GM11168 (cell line): ENCODE results near the gene LARP6.
"Not testable (repeated sequence)": the region's sequence is repeated elsewhere in the genome, so short reads cannot be mapped to it uniquely, and the experiment has no call there.

ENCODE experiments used
- in situ Hi-C: fragments of 300-500 bp; cut with MboI; formaldehyde crosslinking; loops from one replicate; pipeline ENCODE4 v1.12.0; 2022; ENCODE audit warnings: low sequenced_read_pairs; ENCODE audit not compliant: unreplicated experiment

The LARP6 gene

DNA sequence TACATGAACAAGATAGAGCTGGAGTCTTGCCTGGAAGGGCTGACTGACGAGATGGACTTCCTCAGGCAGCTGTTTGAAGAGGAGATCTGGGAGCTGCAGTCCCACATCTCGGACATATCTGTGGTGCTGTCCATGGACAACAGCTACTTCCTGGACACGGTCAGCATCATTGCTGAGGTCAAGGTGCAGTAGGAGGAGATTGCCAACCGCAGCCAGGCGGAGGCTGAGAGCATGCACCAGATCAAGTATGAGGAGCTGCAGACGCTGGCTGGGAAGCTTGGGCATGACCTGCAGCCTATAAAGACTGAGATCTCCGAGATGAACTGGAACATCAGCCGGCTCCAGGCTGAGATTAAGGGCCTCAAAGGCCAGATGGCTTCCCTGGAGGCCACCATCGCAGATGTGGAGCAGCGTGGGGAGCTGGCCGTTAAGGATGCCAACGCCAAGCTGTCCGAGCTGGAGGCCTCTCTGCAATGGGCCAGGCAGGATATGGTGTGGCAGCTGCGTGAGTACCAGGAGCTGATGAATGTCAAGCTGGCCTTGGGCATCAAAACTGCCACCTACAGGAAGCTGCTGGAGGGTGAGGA is 5.5 kb upstream of the LARP6 start:
- in situ Hi-C loops: no loop called here

GRCh38 chr15:70858614-70859321 is 4.8 kb upstream of the LARP6 start:
- in situ Hi-C loops: not testable (repeated sequence)

- in situ Hi-C loops: no loop called here
Measured at GRCh38 chr15:70857562-70858285, 3.8 kb upstream of the LARP6 start.

DNA sequence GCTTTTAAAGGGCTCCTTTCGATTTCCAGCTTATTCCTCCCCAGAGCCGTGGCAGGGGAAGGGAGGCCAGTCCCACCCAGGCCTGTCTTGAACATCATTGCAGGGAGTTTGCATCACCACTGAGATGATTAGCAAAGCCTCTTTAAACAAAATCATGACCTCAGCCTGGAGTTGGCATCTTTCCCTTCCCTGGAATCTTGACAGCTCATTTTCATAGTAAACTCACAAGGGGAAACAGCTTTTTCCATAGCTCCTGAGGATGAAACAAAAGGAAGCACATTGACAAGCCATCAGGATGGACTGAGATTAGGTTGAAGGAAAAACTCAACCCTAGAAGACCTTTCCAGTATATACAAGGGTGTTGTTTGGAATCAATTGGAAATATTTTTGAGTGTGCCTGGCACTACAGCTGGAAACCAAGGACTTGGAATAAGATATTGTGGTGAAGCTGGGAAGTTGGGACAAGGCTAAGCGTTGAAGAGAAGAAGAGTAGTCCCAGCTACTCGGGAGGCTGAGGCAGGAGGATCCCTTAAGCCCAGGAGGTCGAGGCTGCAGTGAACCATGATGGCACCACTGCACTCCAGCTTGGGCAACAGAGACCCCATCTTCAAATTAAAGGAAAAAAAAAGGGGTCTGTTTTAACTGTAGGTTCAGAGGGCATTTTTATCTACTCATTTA is 3.1 kb upstream of the LARP6 start:
- in situ Hi-C loops: no loop called here

- in situ Hi-C loops: no loop called here
Measured at GRCh38 chr15:70856177-70856883, 2.4 kb upstream of the LARP6 start.

- in situ Hi-C loops: no loop called here
Measured at GRCh38 chr15:70855764-70856163, 1.8 kb upstream of the LARP6 start.

- in situ Hi-C loops: no loop called here
Measured at GRCh38 chr15:70854666-70854976, 664 bp upstream of the LARP6 start.

DNA sequence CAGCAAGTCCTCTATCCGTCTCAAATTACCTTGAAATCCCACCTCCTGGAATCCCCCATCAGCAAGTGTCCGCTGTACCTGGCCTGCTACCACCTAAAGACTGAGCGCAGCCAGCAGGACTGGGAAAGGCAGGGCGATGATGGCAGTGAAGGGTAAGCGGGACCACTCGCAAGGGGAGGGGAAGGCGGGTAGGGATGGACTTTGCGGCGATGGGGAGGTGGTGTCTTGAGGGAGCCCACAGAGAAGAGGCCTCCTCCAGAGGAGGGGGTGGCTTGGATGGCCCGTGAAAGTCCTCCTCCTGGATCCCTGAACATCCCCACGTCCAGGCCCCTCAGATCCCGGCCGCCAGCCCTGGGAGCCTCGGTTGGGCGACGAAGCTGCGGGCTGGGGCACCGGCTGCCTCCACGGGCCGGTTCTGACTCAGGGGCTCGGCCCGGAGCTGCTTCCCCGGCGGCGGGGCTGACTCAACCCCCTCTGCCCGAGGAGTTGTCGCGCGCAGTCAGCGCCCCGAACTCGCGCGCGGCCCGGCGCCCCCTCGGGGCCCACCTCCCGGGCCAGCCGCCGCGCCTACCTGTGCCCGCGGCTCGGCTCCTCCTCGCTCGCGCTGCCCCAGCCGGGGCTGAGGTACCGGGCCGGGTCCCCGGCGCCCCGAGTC is 512 bp downstream of the LARP6 start:
- in situ Hi-C loops: no loop called here

DNA sequence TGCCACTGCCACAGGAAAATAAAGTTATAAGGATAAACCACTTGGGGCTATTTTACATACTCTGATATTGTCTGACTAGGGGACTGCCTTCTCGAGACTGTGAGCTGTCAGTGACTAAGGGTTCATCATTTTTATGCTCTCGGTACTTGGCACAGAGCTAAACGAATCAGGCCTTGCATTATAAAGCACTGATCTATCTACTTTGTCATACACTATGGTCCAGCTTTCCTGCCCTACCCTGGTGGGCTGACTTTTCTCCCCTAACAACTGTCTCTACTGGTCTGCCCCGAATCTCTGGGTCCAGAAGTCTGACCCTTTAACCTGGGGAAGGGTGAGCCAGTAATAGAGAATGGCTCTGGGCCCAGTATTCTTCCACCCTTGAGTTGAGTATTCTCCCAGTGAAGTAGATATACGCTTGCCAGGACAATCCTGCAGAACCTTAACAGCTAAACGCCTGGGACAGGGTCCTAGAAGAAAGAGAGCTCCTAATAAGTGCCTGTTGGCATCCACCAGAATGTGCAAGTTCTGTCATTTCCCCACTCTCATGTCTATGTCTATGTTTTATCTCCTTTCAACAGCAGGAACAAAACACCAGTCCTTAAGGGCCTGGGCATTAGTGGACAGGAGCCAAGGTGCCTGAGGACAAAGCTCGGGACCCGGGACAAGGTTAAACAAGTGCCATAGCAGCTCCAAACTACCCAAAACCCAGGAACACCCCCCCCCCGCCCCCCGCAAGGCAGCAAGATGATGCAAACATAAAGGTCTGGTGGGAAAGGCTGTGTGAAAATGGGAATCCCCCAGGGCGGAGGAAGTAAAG is 1.2 kb downstream of the LARP6 start:
- in situ Hi-C loops: no loop called here

GRCh38 chr15:70851889-70852288 is 2.1 kb downstream of the LARP6 start:
- in situ Hi-C loops: no loop called here

GRCh38 chr15:70845602-70846360 is 8.2 kb downstream of the LARP6 start:
- in situ Hi-C loops: no loop called here

DNA sequence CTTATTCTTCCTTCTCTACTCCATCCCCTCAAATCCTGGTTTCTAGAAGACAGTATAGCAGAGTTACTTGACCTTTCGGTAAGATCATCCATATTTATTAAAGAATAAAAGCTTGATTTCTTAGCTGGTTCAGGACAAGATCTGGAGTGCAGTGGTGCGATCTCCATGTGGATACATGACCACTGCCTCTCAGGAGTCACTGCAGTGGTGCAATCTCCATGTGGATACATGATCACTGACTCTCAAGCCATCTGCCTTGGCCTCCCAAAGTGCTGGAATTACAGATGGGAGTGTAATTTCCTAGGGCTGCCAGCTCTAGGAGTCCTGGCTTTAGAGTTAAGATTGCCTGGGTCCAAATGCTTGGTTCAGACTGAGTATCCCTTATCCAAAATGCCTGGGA is 16.5 kb downstream of the LARP6 start:
- in situ Hi-C loops: no loop called here

DNA sequence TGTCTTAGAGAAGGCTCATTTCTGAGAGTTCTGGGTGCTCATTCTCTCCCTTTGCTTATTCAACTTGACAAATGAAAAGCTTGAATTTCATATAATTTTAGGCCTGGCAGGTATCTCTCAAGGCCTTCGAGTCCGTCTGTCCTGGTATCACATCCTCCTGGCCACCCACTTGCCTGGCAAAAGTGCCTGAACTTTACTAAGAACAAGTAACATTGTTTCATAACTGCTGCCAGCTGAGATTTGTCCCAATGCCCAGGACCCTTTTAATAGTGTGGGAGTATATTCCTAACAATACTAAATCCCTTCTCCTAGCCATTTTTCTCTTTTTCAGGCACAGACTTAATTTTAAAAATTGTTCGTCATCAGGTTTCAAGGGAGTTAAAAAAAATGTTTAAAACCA is 18.1 kb downstream of the LARP6 start:
- in situ Hi-C loops: no loop called here

DNA sequence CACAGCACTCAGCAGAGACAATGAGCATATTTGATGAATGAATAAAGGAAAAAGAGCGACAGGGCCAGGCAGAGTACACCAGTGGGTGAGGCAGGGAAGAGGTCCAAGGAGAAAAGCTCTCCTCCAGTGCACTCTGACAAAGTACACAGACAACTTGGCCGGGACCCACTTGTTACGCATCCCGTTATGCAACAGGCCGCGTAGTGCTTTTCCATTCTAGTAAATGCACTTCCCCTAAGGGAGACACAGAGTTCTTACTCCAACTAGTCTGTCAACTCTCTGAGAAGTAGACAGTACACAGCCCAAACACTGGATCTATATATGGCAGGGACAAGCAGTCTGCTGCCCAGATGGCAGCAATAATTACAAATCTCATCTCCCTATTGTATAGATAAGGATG is 18.5 kb downstream of the LARP6 start:
- in situ Hi-C loops: no loop called here

DNA sequence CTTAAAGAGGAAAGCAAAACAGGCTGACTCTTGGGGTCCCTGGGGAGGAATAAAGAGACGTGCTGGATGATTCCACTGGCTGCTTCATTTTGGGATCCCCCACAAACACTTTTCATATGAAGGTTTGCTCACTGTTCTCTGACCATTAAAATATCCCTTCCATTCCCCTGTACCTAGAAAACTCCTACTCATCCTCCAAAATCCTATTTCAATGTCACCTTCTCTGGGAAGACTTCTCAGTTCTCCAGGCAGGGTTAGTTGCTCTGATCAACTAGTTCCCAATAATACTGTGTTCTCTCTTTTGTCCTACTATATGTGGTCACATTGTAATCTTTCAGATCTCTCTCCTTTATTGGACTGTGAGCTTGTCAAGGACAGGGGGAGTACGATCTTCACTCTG is 19.0 kb downstream of the LARP6 start:
- in situ Hi-C loops: no loop called here

GRCh38 chr15:70833861-70834765 is 19.8 kb downstream of the LARP6 start:
- in situ Hi-C loops: no loop called here

GRCh38 chr15:70833422-70833821 is 20.5 kb downstream of the LARP6 start:
- in situ Hi-C loops: no loop called here

DNA sequence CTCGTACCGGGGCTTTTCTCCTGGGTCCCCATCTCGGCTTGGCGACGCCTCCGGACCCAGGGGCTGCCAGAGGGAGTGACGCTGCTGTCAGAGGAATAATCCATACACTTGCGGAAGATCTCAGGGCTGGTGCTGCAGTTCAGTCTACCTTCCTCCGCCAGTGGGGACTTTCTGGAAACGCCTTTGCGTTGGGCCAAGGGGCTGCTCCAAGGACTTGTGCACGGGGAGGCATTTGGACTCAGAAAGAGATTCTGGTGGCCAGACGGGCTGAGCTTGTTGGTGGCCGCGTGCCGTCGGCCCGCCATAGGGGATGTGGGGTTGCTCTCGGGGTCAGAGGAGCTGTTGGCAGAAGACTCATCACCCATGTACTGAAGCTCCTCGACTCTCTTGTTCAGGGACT is 21.8 kb downstream of the LARP6 start:
- in situ Hi-C loops: no loop called here
